Activated CD8-positive, alpha-beta memory T cell treated with anti-CD3 and anti-CD28 coated beads, Interleukin-2, amount 10 ng/mL, durations not matched to agents 7 days and 5 days (primary cell): Measurements from ENCODE around the gene NLGN1. TPM values are rescaled to one million over a fixed set of nuclear protein-coding genes. Genes with fewer than 3 reads are reported as not detected.

ENCODE experiments used
- ATAC-seq: fragments of 150-1000 bp; cut with Tn5 transposase; one replicate; pipeline ENCODE4 v1.10.0; 2021; ENCODE audit warnings: moderate library complexity
- CTCF ChIA-PET: fragments of 350-600 bp; sonication (Branson Sonifier 250); formaldehyde crosslinking; loops from one replicate; lab custom pipeline; 2021; ENCODE audit warnings: antibody characterized with exemption; lab: Charles Lee
- DNase-seq: peaks from one replicate; pipeline ENCODE4 v3.0.0-alpha.2; 2020
- H3K27ac Mint-ChIP-seq: one replicate; pipeline ENCODE4 v1.8.0; 2021; ENCODE audit warnings: mild to moderate bottlenecking, mixed read lengths
- H3K27me3 Mint-ChIP-seq: one replicate; pipeline ENCODE4 v1.8.0; 2021; ENCODE audit warnings: mixed read lengths
- H3K36me3 Mint-ChIP-seq: one replicate; pipeline ENCODE4 v1.8.0; 2021; ENCODE audit warnings: mild to moderate bottlenecking, mixed read lengths
- H3K4me1 Mint-ChIP-seq: one replicate; pipeline ENCODE4 v1.8.0; 2021; ENCODE audit warnings: mixed read lengths
- H3K4me3 Mint-ChIP-seq: one replicate; pipeline ENCODE4 v1.8.0; 2021; ENCODE audit warnings: mild to moderate bottlenecking, moderate library complexity, mixed read lengths
- H3K9me3 Mint-ChIP-seq: one replicate; pipeline ENCODE4 v1.8.0; 2022; ENCODE audit warnings: low read depth, mixed read lengths
- total RNA-seq, 2 experiments: library from RNA; stranded (reverse); gene quantifications; one replicate each; pipeline ENCODE4 v1.2.3, GENCODE V29; 2021

Gene NLGN1
- total RNA-seq, 2 experiments from 2014 or later: not detected

GRCh38 chr3:174303907-174304560 is 906.5 kb downstream of the NLGN1 start:
- no peaks in the 10 kb centered on the region for H3K27me3 Mint-ChIP-seq
- H3K9me3 Mint-ChIP-seq: peaks cover 6% of the 10 kb centered on the region
- no peaks in the 10 kb centered on the region for H3K4me1 Mint-ChIP-seq
- no peaks in the 10 kb centered on the region for H3K36me3 Mint-ChIP-seq
- no peak overlapping the region for H3K27ac Mint-ChIP-seq
- no peak for DNase-seq
- H3K4me3 Mint-ChIP-seq: no peak overlapping the region
- CTCF ChIA-PET: no interaction called here
- no peak for ATAC-seq

DNA sequence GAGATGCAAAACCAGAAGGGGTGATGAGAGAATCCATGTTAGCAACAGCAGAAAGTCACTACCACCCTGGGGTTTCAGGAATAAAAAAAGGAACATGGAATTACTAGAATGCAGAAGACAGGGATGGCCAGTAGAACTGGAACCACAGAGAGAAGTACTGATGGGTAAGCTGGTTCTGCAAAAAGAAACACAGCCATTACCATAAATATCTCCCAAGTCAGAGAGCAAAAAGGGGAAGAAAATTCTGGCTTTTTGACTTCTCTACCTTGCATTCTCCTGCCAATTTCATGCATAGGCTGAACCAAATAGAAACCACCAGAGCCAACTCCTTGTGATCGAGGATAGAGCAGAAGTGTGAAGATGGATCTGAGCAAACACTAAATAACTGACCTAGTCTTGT is 911.2 kb downstream of the NLGN1 start:
- H3K27ac Mint-ChIP-seq: no peak overlapping the region
- CTCF ChIA-PET: no interaction called here
- no peaks in the 10 kb centered on the region for H3K36me3 Mint-ChIP-seq
- ATAC-seq (no peak), DNase-seq (no peak)
- H3K4me1 Mint-ChIP-seq: no peaks in the 10 kb centered on the region
- H3K27me3 Mint-ChIP-seq: no peaks in the 10 kb centered on the region
- H3K9me3 Mint-ChIP-seq: peaks cover 5% of the 10 kb centered on the region
- H3K4me3 Mint-ChIP-seq: no peak overlapping the region

- Mint-ChIP-seq H3K27me3 (no peaks in the 10 kb centered on the region), H3K36me3 (no peaks in the 10 kb centered on the region), H3K9me3 (peaks cover 5% of the 10 kb centered on the region), H3K4me3 (no peak overlapping the region), H3K4me1 (no peaks in the 10 kb centered on the region), H3K27ac (no peak overlapping the region)
- CTCF ChIA-PET: no interaction called here
- ATAC-seq (no peak), DNase-seq (no peak)
These were observed 913.0 kb downstream of the NLGN1 start for GRCh38 chr3:174310475-174310983.

DNA sequence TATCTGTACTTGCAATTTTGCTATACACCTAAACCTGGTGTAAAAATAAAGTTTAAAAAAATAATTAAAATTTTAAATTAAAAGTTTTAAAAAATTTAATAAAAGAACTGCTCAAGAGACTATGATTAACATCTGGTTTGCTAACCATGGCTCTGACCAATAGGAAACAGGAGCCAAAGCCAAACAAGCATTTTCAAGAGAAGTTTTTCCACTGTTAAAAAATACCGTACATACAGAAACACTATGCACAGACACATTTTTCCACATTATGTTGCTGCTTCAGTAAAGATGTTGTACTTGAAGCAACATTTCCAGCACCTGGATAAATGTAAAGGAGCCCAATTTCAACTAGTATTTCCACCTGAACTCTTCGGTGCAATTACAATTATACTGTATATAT is 917.7 kb downstream of the NLGN1 start:
- CTCF ChIA-PET: no interaction called here
- Mint-ChIP-seq H3K36me3 (no peaks in the 10 kb centered on the region), H3K4me1 (no peaks in the 10 kb centered on the region), H3K27ac (no peak overlapping the region), H3K9me3 (peaks cover 6% of the 10 kb centered on the region), H3K27me3 (no peaks in the 10 kb centered on the region), H3K4me3 (no peak overlapping the region)
- DNase-seq: no peak
- ATAC-seq: no peak

DNA sequence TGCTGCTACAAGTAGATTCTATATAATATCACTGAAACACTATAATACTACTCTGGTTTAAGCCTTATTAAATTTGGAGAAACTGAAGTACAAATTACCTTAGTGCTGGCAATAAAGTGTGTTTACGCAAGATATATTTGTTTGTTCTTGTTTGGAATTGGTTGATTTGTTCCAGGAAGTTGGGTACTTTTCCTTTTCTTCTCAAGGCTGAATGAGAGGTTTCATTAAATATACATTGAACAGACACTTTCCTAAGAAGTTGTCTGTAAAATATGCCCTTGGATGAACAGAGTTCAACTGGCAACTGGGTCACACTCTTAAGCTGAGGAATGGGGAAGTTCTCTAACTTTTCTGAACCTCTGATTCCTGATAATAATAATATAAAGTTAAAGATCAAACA is 919.5 kb downstream of the NLGN1 start:
- CTCF ChIA-PET: no interaction called here
- peaks cover 6% of the 10 kb centered on the region for H3K9me3 Mint-ChIP-seq
- H3K36me3 Mint-ChIP-seq: no peaks in the 10 kb centered on the region
- H3K27me3 Mint-ChIP-seq: no peaks in the 10 kb centered on the region
- DNase-seq (no peak), ATAC-seq (no peak)
- H3K4me3 Mint-ChIP-seq: no peak overlapping the region
- no peak overlapping the region for H3K27ac Mint-ChIP-seq
- no peaks in the 10 kb centered on the region for H3K4me1 Mint-ChIP-seq

GRCh38 chr3:174318181-174318580 is 920.6 kb downstream of the NLGN1 start:
- Mint-ChIP-seq H3K9me3 (peaks cover 6% of the 10 kb centered on the region), H3K4me1 (no peaks in the 10 kb centered on the region), H3K27me3 (no peaks in the 10 kb centered on the region), H3K4me3 (no peak overlapping the region), H3K36me3 (no peaks in the 10 kb centered on the region), H3K27ac (no peak overlapping the region)
- CTCF ChIA-PET: no interaction called here
- ATAC-seq: no peak
- no peak for DNase-seq

DNA sequence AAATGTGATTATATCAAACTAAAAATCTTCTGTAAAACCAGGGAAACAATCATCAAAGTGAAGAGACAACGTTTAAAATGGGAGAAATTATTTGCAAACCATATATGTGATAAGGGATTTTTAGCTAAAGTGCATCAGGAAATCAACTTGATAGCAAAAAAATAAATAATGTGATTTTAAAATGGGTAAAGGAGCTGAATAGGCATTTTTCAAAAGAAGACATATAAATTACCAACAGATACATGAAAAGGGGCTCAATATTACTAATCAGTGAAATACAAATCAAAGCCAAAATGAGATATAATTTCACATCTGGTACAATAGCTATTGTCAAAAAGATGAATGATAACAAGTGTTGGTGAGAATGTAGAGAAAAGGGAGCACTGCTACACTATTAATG is 924.0 kb downstream of the NLGN1 start:
- H3K4me1 Mint-ChIP-seq: no peaks in the 10 kb centered on the region
- peaks cover 6% of the 10 kb centered on the region for H3K9me3 Mint-ChIP-seq
- no peak overlapping the region for H3K27ac Mint-ChIP-seq
- DNase-seq (no peak), ATAC-seq (no peak)
- no peaks in the 10 kb centered on the region for H3K27me3 Mint-ChIP-seq
- H3K4me3 Mint-ChIP-seq: no peak overlapping the region
- H3K36me3 Mint-ChIP-seq: no peaks in the 10 kb centered on the region
- CTCF ChIA-PET: no interaction called here

GRCh38 chr3:174322789-174323188 is 925.2 kb downstream of the NLGN1 start:
- Mint-ChIP-seq H3K36me3 (no peaks in the 10 kb centered on the region), H3K27ac (no peak overlapping the region), H3K4me3 (no peak overlapping the region), H3K9me3 (peaks cover 6% of the 10 kb centered on the region), H3K4me1 (no peaks in the 10 kb centered on the region), H3K27me3 (no peaks in the 10 kb centered on the region)
- DNase-seq: no peak
- no peak for ATAC-seq
- CTCF ChIA-PET: no interaction called here

DNA sequence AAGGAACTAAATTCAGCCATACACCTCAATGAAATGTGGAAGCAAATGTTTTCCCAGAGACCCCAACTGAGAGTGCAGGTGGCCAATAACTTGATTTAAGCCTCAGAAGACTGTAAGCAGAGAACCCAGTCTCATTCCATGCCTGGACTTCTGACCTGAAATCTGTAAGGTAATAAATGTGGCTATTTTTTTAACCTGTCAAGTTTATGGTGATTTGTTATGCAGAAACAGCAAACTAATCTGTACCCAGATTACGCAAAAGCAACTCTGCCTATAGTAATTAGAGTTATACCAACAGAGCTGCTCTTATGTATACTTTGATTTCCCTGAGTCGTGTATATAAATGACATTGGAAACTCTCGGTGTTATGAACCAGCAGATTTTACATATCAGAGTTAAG is 927.6 kb downstream of the NLGN1 start:
- Mint-ChIP-seq H3K27me3 (no peaks in the 10 kb centered on the region), H3K9me3 (peaks cover 7% of the 10 kb centered on the region), H3K4me3 (no peak overlapping the region), H3K36me3 (no peaks in the 10 kb centered on the region), H3K4me1 (no peaks in the 10 kb centered on the region), H3K27ac (no peak overlapping the region)
- CTCF ChIA-PET: no interaction called here
- no peak for ATAC-seq
- no peak for DNase-seq

GRCh38 chr3:174325834-174326700 is 928.5 kb downstream of the NLGN1 start:
- no peaks in the 10 kb centered on the region for H3K27me3 Mint-ChIP-seq

GRCh38 chr3:174329321-174329720 is 931.8 kb downstream of the NLGN1 start:
- Mint-ChIP-seq H3K4me1 (no peaks in the 10 kb centered on the region), H3K27me3 (no peaks in the 10 kb centered on the region), H3K36me3 (no peaks in the 10 kb centered on the region), H3K4me3 (no peak overlapping the region), H3K27ac (no peak overlapping the region), H3K9me3 (peaks cover 7% of the 10 kb centered on the region)
- CTCF ChIA-PET: no interaction called here
- DNase-seq (no peak), ATAC-seq (no peak)

More at GRCh38 chr3:174325834-174326700, 928.5 kb downstream of the NLGN1 start:
- ATAC-seq: no peak
- Mint-ChIP-seq H3K36me3 (no peaks in the 10 kb centered on the region), H3K4me3 (no peak overlapping the region), H3K4me1 (no peaks in the 10 kb centered on the region), H3K9me3 (peaks cover 7% of the 10 kb centered on the region), H3K27ac (no peak overlapping the region)
- CTCF ChIA-PET: no interaction called here
- DNase-seq: no peak

- no peak for DNase-seq
- H3K36me3 Mint-ChIP-seq: no peaks in the 10 kb centered on the region
- H3K4me3 Mint-ChIP-seq: no peak overlapping the region
- H3K9me3 Mint-ChIP-seq: peaks cover 7% of the 10 kb centered on the region
- ATAC-seq: no peak
- H3K4me1 Mint-ChIP-seq: no peaks in the 10 kb centered on the region
- H3K27me3 Mint-ChIP-seq: no peaks in the 10 kb centered on the region
- CTCF ChIA-PET: no interaction called here
- H3K27ac Mint-ChIP-seq: no peak overlapping the region
These were observed 932.8 kb downstream of the NLGN1 start for GRCh38 chr3:174330303-174330702.

GRCh38 chr3:174331095-174331800 is 933.7 kb downstream of the NLGN1 start:
- Mint-ChIP-seq H3K36me3 (no peaks in the 10 kb centered on the region), H3K27ac (no peak overlapping the region), H3K4me3 (no peak overlapping the region), H3K9me3 (peaks cover 7% of the 10 kb centered on the region), H3K4me1 (no peaks in the 10 kb centered on the region), H3K27me3 (no peaks in the 10 kb centered on the region)
- ATAC-seq (no peak), DNase-seq (no peak)
- CTCF ChIA-PET: no interaction called here
